Lung (tissue), 16 donors: ENCODE measurements around the gene KLK8. TPM values are rescaled to one million over a fixed set of nuclear protein-coding genes. Genes with fewer than 3 reads are reported as not detected.

ENCODE experiments used
- ATAC-seq: fragments of 200-7000 bp; cut with Tn5 transposase; one replicate; pipeline ENCODE4 v1.9.1; 2020; ENCODE audit warnings: moderate number of reproducible peaks; ENCODE audit not compliant: insufficient read depth, low FRiP score
- DNase-seq, 3 donors: peaks; one replicate each; pipeline ENCODE4 v3.0.0-alpha.2; 2013 to 2017
- H3K27ac ChIP-seq, 2 donors: one replicate each; pipeline ENCODE4 v1.5.1; 2013; ENCODE audit warnings: mild to moderate bottlenecking in 2 of 2, moderate library complexity in 2 of 2, control low read depth in 1 of 2, inconsistent platforms in 1 of 2, low read depth in 1 of 2, low read length in 1 of 2
- H3K27me3 ChIP-seq, 3 donors: one replicate each; pipeline ENCODE4 v1.5.1; 2013; ENCODE audit warnings: low read length in 2 of 3; ENCODE audit not compliant: control insufficient read depth in 3 of 3, insufficient read depth in 3 of 3
- H3K36me3 ChIP-seq, 4 donors: one replicate each; pipeline ENCODE4 v1.5.1; 2013; ENCODE audit warnings: low read length in 4 of 4, mild to moderate bottlenecking in 1 of 4, moderate library complexity in 1 of 4; ENCODE audit not compliant: control insufficient read depth in 4 of 4, insufficient read depth in 4 of 4
- H3K4me1 ChIP-seq, 5 donors: one replicate each; pipeline ENCODE4 v1.5.1; 2013; ENCODE audit warnings: low read length in 5 of 5, mild to moderate bottlenecking in 2 of 5, moderate library complexity in 1 of 5; ENCODE audit not compliant: control insufficient read depth in 5 of 5, insufficient read depth in 5 of 5
- H3K4me3 ChIP-seq: one replicate; pipeline ENCODE4 v1.5.1; 2013; ENCODE audit warnings: mild to moderate bottlenecking, control low read depth, moderate library complexity
- H3K9ac ChIP-seq, 2 donors: one replicate each; pipeline ENCODE4 v1.5.1; 2013; ENCODE audit warnings: low read length in 2 of 2, control low read depth in 1 of 2; ENCODE audit not compliant: insufficient read depth in 1 of 2
- H3K9me3 ChIP-seq, 4 donors: one replicate each; pipeline ENCODE4 v1.5.1; 2013; ENCODE audit warnings: low read length in 3 of 4, mild to moderate bottlenecking in 1 of 4, moderate library complexity in 1 of 4; ENCODE audit not compliant: control insufficient read depth in 4 of 4, insufficient read depth in 3 of 4
- WGBS, 2 donors: extraction: QIAGEN DNeasy Blood & Tissue Kit; methylation state at CpG; one replicate each; pipeline ENCODE4 v1.1.7; 2013; 5-methylcytosine and 5-hydroxymethylcytosine counted together
- long read RNA-seq, 5 donors: transcript quantifications; one replicate each; lab custom pipeline, GENCODE V29; 2026
- polyA plus RNA-seq, 2 donors: library from polyadenylated mRNA; stranded (reverse); fragments of 200-250 nt; gene quantifications; one replicate each; pipeline ENCODE4 v1.2.1, GENCODE V29; 2013
- total RNA-seq, 2 donors: library from RNA; depleted of rRNA in 1 of 2; stranded (reverse); fragments of >200 nt in 1 of 2; gene quantifications; one replicate each; pipeline ENCODE4 v1.2.1, GENCODE V29; 2014 to 2021
- TF ChIP-seq, protein P1 (sequence below): IDR thresholded peaks from 2 replicates; pipeline ENCODE4 v1.5.1; 2012; ENCODE audit warnings: mild to moderate bottlenecking; ENCODE audit errors: control extremely low read depth, extremely low read depth
- donor health status: control.
- donor health status: control.
- donor health status: Bipolar disorder and iron deficiency.
- donor health status: healthy.
- donor health status: DM: yes; HTN: yes; CAD: no.

The KLK8 gene, protein sequence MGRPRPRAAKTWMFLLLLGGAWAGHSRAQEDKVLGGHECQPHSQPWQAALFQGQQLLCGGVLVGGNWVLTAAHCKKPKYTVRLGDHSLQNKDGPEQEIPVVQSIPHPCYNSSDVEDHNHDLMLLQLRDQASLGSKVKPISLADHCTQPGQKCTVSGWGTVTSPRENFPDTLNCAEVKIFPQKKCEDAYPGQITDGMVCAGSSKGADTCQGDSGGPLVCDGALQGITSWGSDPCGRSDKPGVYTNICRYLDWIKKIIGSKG
- total RNA-seq: not detected
- under 1 TPM; 0.39 to 0.74 TPM for polyA plus RNA-seq
- long read RNA-seq, donor 1: 0 reads
- long read RNA-seq, donor 2: 0 reads
- long read RNA-seq, donor 3: 0 reads
- long read RNA-seq, donor 4: 0 reads
- long read RNA-seq, donor 5: 0 reads

DNA sequence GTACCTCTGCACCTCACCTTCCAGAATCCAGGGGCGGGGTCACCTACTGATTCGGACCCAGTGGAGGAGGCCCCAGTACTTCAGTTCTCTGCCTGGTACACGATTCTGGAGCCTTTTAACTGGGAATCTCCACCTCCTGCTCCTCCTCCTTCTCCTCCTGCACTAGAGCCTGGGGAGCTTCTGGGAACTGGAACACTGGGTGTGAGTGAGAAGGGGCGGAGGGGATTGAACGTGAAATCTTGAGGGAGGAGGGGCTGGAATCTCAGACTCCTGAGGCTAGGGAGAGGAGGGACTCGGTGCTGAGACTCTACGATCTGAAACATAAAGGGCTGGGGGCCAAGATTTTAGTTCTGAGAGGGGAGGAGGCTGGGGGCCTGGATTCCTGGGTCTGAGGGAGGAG is at the start of gene KLK8:
TSS of gene KLK8 (minus strand) at position 90 of the 400 bp plus-strand sequence. CDS start 437 bp downstream, outside the sequence.
- no peaks in the 10 kb centered on the region for H3K9me3 ChIP-seq
- H3K27ac ChIP-seq: no peak within 1 kb of the TSS
- TF ChIP-seq, protein P1, sequence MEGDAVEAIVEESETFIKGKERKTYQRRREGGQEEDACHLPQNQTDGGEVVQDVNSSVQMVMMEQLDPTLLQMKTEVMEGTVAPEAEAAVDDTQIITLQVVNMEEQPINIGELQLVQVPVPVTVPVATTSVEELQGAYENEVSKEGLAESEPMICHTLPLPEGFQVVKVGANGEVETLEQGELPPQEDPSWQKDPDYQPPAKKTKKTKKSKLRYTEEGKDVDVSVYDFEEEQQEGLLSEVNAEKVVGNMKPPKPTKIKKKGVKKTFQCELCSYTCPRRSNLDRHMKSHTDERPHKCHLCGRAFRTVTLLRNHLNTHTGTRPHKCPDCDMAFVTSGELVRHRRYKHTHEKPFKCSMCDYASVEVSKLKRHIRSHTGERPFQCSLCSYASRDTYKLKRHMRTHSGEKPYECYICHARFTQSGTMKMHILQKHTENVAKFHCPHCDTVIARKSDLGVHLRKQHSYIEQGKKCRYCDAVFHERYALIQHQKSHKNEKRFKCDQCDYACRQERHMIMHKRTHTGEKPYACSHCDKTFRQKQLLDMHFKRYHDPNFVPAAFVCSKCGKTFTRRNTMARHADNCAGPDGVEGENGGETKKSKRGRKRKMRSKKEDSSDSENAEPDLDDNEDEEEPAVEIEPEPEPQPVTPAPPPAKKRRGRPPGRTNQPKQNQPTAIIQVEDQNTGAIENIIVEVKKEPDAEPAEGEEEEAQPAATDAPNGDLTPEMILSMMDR: no peak
- H3K27me3 ChIP-seq: peaks cover 0 to 15% (median 4%) of the 10 kb centered on the region in 3 donors
- WGBS, 2 donors: 26 to 41% methylated on average over 7 of the region's 7 CpGs
- no peak within 1 kb of the TSS for H3K9ac ChIP-seq
- H3K36me3 ChIP-seq: no peaks in the 10 kb centered on the region
- no peak within 1 kb of the TSS for H3K4me3 ChIP-seq
- DNase-seq (no peak), ATAC-seq (no peak)
- no peaks in the 10 kb centered on the region for H3K4me1 ChIP-seq

DNA sequence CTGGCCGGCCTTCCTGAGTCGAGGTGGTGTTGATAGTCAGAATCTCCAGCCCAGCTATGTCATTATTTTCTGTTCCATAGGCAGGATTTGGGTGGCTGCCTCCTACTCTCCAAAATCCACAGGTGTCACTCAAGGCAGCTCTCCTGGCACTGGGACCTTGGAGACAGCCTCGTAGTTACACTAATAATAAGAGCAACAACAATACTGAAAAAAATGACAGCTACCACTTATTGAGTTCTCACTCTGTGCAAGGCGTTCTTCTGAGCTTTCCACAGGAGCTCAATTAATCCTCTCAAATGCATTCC is 45.6 kb upstream of the KLK8 start:
- no peak overlapping the region for H3K4me3 ChIP-seq
- H3K4me1 ChIP-seq: no peaks in the 10 kb centered on the region
- ATAC-seq (no peak), DNase-seq (no peak)
- TF ChIP-seq, protein P1: no peak
- peaks cover 0 to 2% (median 0%) of the 10 kb centered on the region in 4 donors for H3K9me3 ChIP-seq
- H3K9ac ChIP-seq: no peak overlapping the region
- 12 to 14% methylated on average over 4 of the region's 4 CpGs for WGBS, 2 donors
- H3K27ac ChIP-seq: no peak overlapping the region
- no peaks in the 10 kb centered on the region for H3K36me3 ChIP-seq
- H3K27me3 ChIP-seq: no peaks in the 10 kb centered on the region

DNA sequence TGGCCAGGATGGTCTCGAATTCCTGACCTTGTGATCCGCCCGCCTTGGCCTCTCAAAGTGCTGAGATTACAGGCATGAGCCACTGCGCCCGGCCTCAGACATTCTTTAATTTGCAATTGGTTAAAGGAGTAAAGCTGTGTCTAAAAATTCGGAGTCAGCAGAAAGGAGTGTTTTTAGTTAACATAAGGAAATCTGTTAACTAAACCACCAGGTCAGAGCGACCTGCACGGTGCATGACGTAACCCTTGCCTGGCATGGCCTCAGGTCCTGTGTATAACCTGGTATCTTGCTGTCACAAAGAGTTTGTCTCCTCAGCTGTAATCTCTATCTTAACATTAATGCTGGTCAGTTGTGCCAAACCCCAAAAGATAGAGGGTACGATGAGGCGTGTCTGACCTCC is 42.9 kb upstream of the KLK8 start:
- Histone ChIP-seq H3K9ac (no peak overlapping the region), H3K27me3 (no peaks in the 10 kb centered on the region), H3K9me3 (no peaks in the 10 kb centered on the region), H3K4me3 (no peak overlapping the region), H3K4me1 (no peaks in the 10 kb centered on the region), H3K36me3 (no peaks in the 10 kb centered on the region), H3K27ac (no peak overlapping the region)
- TF ChIP-seq, protein P1: no peak
- DNase-seq (no peak), ATAC-seq (no peak)
- 81 to 88% methylated on average over 11 of the region's 11 CpGs for WGBS, 2 donors

DNA sequence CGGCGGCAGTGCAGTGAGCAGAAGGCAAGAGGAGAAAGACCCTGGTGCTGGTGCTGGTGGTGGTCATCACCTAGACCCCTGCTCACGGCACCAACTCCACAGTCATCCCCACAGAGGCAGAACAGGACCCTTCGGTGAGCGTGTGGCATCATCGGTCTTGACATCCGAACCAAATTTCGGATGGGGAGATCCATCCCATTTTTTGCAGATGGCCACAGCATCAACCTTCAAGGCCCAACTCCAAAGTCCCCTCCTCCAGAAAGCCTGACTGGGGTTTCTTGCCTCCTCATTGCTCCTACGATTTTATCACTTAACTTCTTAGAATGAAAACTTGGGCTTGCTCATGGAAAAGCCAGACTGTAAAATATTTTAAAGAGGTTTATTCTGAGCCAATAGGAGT is 42.1 kb upstream of the KLK8 start:
- Histone ChIP-seq H3K36me3 (no peaks in the 10 kb centered on the region), H3K27me3 (no peaks in the 10 kb centered on the region), H3K9ac (no peak overlapping the region), H3K9me3 (no peaks in the 10 kb centered on the region), H3K4me1 (no peaks in the 10 kb centered on the region), H3K27ac (no peak overlapping the region), H3K4me3 (no peak overlapping the region)
- ATAC-seq (no peak), DNase-seq (no peak)
- TF ChIP-seq, protein P1: no peak
- WGBS, 2 donors: 74 to 80% methylated on average over 9 of the region's 9 CpGs
